ENCODE measurements around the gene NAT9. TPM values are rescaled to one million over a fixed set of nuclear protein-coding genes. Genes with fewer than 3 reads are reported as not detected.
A peak's percentile ranks its signal among the peaks of the same experiment; 100 is the strongest.

Gene NAT9
- total RNA-seq, 1 donor from 2014 or later = 59.6 TPM

DNA sequence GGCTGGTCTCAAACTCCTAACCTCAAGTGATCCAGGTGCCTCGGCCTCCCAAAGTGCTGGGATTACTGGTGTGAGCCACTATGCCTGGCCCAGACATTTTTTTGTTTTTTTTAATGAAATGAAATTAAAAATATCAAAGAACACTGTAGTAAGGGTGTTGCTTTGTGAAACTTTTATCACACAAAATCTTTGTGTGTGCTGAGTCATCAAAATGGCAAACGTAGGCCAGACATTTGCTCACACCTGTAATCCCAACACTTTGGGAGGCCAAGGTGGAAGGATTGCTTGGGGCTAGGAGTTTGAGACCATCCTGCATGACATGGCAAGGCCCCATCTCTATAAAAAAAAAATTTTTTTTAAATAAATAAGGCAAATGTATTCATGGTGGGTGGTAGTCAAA is 9.7 kb downstream of the NAT9 start:
- H3K27ac Mint-ChIP-seq = no peak overlapping the region
- peaks cover 14% of the 10 kb centered on the region for H3K36me3 Mint-ChIP-seq (ENCODE audit: insufficient read depth)
- H3K27me3 Mint-ChIP-seq = no peaks in the 10 kb centered on the region
- TF ChIP-seq, protein P1, sequence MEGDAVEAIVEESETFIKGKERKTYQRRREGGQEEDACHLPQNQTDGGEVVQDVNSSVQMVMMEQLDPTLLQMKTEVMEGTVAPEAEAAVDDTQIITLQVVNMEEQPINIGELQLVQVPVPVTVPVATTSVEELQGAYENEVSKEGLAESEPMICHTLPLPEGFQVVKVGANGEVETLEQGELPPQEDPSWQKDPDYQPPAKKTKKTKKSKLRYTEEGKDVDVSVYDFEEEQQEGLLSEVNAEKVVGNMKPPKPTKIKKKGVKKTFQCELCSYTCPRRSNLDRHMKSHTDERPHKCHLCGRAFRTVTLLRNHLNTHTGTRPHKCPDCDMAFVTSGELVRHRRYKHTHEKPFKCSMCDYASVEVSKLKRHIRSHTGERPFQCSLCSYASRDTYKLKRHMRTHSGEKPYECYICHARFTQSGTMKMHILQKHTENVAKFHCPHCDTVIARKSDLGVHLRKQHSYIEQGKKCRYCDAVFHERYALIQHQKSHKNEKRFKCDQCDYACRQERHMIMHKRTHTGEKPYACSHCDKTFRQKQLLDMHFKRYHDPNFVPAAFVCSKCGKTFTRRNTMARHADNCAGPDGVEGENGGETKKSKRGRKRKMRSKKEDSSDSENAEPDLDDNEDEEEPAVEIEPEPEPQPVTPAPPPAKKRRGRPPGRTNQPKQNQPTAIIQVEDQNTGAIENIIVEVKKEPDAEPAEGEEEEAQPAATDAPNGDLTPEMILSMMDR (IDR thresholded peaks at IDR 0.05; ENCODE audit: unreplicated experiment) = no peak
- peaks cover 45% of the 10 kb centered on the region for H3K4me1 Mint-ChIP-seq (ENCODE audit: low read depth)
- no peak overlapping the region for H3K4me3 Mint-ChIP-seq (ENCODE audit: low read depth)
- H3K9me3 Mint-ChIP-seq (ENCODE audit: low read depth) = no peaks in the 10 kb centered on the region
- DNase-seq (ENCODE audit: low spot score, unreplicated experiment) = no peak

DNA sequence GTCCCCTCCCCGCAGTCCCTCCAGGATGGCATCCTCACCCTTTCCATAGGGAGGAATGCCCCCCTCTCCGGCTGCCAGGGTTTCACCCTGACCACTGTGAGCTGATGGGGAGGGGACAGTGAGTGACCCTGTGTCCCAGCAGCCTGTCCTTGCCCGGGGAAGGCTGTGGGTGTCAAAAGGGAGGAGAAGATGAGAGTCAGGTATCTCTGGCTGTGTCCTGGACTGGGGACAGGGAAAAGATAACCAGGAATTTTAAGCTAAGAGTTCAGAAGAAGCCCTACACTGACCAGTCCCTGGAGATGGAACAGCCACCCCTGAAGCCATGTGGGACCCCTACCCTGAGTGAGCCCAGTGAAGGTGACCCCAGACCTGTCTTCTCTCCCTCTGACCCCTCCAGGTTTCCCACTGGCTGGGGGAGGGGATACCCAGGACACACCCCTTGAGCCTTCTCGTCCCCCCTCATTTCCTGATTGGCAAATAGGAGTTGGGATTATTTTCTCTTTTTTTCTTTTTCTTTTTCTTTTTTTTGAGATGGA is 11.3 kb downstream of the NAT9 start:
- H3K27ac Mint-ChIP-seq = peak overlapping the region; percentile 90
- H3K27me3 Mint-ChIP-seq = no peaks in the 10 kb centered on the region
- no peak for DNase-seq (ENCODE audit: low spot score, unreplicated experiment)
- H3K4me3 Mint-ChIP-seq (ENCODE audit: low read depth) = no peak overlapping the region
- TF ChIP-seq, protein P1 (IDR thresholded peaks at IDR 0.05; ENCODE audit: unreplicated experiment) = no peak
- H3K9me3 Mint-ChIP-seq (ENCODE audit: low read depth) = no peaks in the 10 kb centered on the region
- peaks cover 54% of the 10 kb centered on the region for H3K4me1 Mint-ChIP-seq (ENCODE audit: low read depth)
- H3K36me3 Mint-ChIP-seq (ENCODE audit: insufficient read depth) = peaks cover 9% of the 10 kb centered on the region

GRCh38 chr17:74763565-74764387 is 12.4 kb downstream of the NAT9 start:
- DNase-seq (ENCODE audit: low spot score, unreplicated experiment) = peak; percentile 77
- TF ChIP-seq, protein P1 (IDR thresholded peaks at IDR 0.05; ENCODE audit: unreplicated experiment) = no peak
- no peaks in the 10 kb centered on the region for H3K9me3 Mint-ChIP-seq (ENCODE audit: low read depth)
- H3K4me1 Mint-ChIP-seq (ENCODE audit: low read depth) = peaks cover 61% of the 10 kb centered on the region
- no peaks in the 10 kb centered on the region for H3K27me3 Mint-ChIP-seq
- H3K27ac Mint-ChIP-seq = peak overlapping the region; percentile 94
- peak overlapping the region; percentile 65 for H3K4me3 Mint-ChIP-seq (ENCODE audit: low read depth)
- peaks cover 7% of the 10 kb centered on the region for H3K36me3 Mint-ChIP-seq (ENCODE audit: insufficient read depth)

DNA sequence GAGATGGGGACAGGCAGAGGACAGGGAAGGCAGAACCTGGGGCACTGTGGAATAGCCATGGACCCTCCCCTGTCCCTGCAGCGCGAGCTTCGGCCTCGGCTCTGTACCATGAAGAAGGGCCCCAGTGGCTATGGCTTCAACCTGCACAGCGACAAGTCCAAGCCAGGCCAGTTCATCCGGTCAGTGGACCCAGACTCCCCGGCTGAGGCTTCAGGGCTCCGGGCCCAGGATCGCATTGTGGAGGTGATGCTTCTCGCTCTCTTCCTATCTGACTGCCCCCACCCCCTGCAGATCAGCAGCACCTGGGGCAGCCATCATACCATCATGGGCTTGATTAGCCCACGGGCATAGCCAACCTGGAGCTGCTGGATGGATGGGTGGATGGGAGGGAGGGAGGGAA is 14.2 kb downstream of the NAT9 start:
- peaks cover 71% of the 10 kb centered on the region for H3K4me1 Mint-ChIP-seq (ENCODE audit: low read depth)

GRCh38 chr17:74761419-74761818 is 14.7 kb downstream of the NAT9 start:
- Mint-ChIP-seq H3K4me1 (ENCODE audit: low read depth) (peaks cover 70% of the 10 kb centered on the region), H3K27ac (peak overlapping the region; percentile 92), H3K4me3 (ENCODE audit: low read depth) (no peak overlapping the region), H3K36me3 (ENCODE audit: insufficient read depth) (peaks cover 2% of the 10 kb centered on the region), H3K9me3 (ENCODE audit: low read depth) (no peaks in the 10 kb centered on the region), H3K27me3 (no peaks in the 10 kb centered on the region)
- no peak for DNase-seq (ENCODE audit: low spot score, unreplicated experiment)
- TF ChIP-seq, protein P1 (IDR thresholded peaks at IDR 0.05; ENCODE audit: unreplicated experiment) = no peak

More for the DNA sequence above, 14.2 kb downstream of the NAT9 start:
- Mint-ChIP-seq H3K27me3 (no peaks in the 10 kb centered on the region), H3K27ac (no peak overlapping the region), H3K9me3 (ENCODE audit: low read depth) (no peaks in the 10 kb centered on the region), H3K4me3 (ENCODE audit: low read depth) (no peak overlapping the region), H3K36me3 (ENCODE audit: insufficient read depth) (peaks cover 2% of the 10 kb centered on the region)
- DNase-seq (ENCODE audit: low spot score, unreplicated experiment) = no peak
- TF ChIP-seq, protein P1 (IDR thresholded peaks at IDR 0.05; ENCODE audit: unreplicated experiment) = no peak
